ENCODE results near the gene RAPGEF1. TPM values are rescaled to one million over a fixed set of nuclear protein-coding genes. Genes with fewer than 3 reads are reported as not detected.

RAPGEF1 gene
- total RNA-seq, 1 donor from 2014 or later = 76.8 TPM

GRCh38 chr9:131593936-131594665, 145.8 kb downstream of the RAPGEF1 start:
- Mint-ChIP-seq H3K4me1 (ENCODE audit: low read depth, unreplicated experiment) (peaks cover 24% of the 10 kb centered on the region), H3K4me3 (ENCODE audit: unreplicated experiment) (no peak overlapping the region), H3K9me3 (ENCODE audit: unreplicated experiment) (no peaks in the 10 kb centered on the region), H3K27ac (ENCODE audit: unreplicated experiment) (no peak overlapping the region), H3K27me3 (ENCODE audit: low read depth, unreplicated experiment) (no peaks in the 10 kb centered on the region), H3K36me3 (ENCODE audit: low read depth, unreplicated experiment) (peaks cover 25% of the 10 kb centered on the region)
- Histone ChIP-seq H4K20me1 (ENCODE audit: insufficient read depth, low read length) (peaks cover 6% of the 10 kb centered on the region), H3K4me2 (ENCODE audit: low read length) (no peak overlapping the region), H3K4me1 (ENCODE audit: insufficient read depth, low read length) (peaks cover 4% of the 10 kb centered on the region), H2AFZ (ENCODE audit: low read depth, low read length) (no peak overlapping the region), H3K27me3 (ENCODE audit: insufficient read depth, low read length) (no peaks in the 10 kb centered on the region), H3K9me3 (ENCODE audit: insufficient read depth, low read depth, low read length) (no peaks in the 10 kb centered on the region), H3K4me3 (ENCODE audit: insufficient read depth, low read depth, low read length) (no peak overlapping the region), H3K36me3 (ENCODE audit: insufficient read depth, low read length) (peaks cover 5% of the 10 kb centered on the region), H3K9ac (ENCODE audit: low read length) (no peak overlapping the region), H3K79me2 (ENCODE audit: insufficient read depth, low read length) (no peaks in the 10 kb centered on the region), H3K27ac (ENCODE audit: low read depth, low read length) (no peak overlapping the region)
- TF ChIP-seq EZH2 (IDR thresholded peaks at IDR 0.05; ENCODE audit: insufficient read depth, low read length) (no peak), CTCF (IDR thresholded peaks at IDR 0.05; ENCODE audit: insufficient read depth, low read depth, low read length) (no peak)
- FAIRE-seq (no peak), DNase-seq (ENCODE audit: low read depth) (no peak)

- no peak overlapping the region for H3K4me3 ChIP-seq (ENCODE audit: insufficient read depth, low read depth, low read length)
- no peak overlapping the region for H3K9ac ChIP-seq (ENCODE audit: low read length)
- Mint-ChIP-seq H3K9me3 (ENCODE audit: unreplicated experiment) (no peaks in the 10 kb centered on the region), H3K4me3 (ENCODE audit: unreplicated experiment) (no peak overlapping the region), H3K27ac (ENCODE audit: unreplicated experiment) (peak overlapping the region; percentile 81), H3K27me3 (ENCODE audit: low read depth, unreplicated experiment) (no peaks in the 10 kb centered on the region), H3K36me3 (ENCODE audit: low read depth, unreplicated experiment) (peaks cover 26% of the 10 kb centered on the region), H3K4me1 (ENCODE audit: low read depth, unreplicated experiment) (peaks cover 24% of the 10 kb centered on the region)
- TF ChIP-seq CTCF (IDR thresholded peaks at IDR 0.05; ENCODE audit: insufficient read depth, low read depth, low read length) (no peak), EZH2 (IDR thresholded peaks at IDR 0.05; ENCODE audit: insufficient read depth, low read length) (no peak)
- FAIRE-seq (no peak), DNase-seq (ENCODE audit: low read depth) (peak; percentile 23)
- no peaks in the 10 kb centered on the region for H3K9me3 ChIP-seq (ENCODE audit: insufficient read depth, low read depth, low read length)
- H4K20me1 ChIP-seq (ENCODE audit: insufficient read depth, low read length) = peaks cover 6% of the 10 kb centered on the region
- H3K4me1 ChIP-seq (ENCODE audit: insufficient read depth, low read length) = peaks cover 4% of the 10 kb centered on the region
- no peak overlapping the region for H3K27ac ChIP-seq (ENCODE audit: low read depth, low read length)
- H3K79me2 ChIP-seq (ENCODE audit: insufficient read depth, low read length) = no peaks in the 10 kb centered on the region
- H3K36me3 ChIP-seq (ENCODE audit: insufficient read depth, low read length) = peaks cover 5% of the 10 kb centered on the region
- no peak overlapping the region for H2AFZ ChIP-seq (ENCODE audit: low read depth, low read length)
- H3K27me3 ChIP-seq (ENCODE audit: insufficient read depth, low read length) = no peaks in the 10 kb centered on the region
- no peak overlapping the region for H3K4me2 ChIP-seq (ENCODE audit: low read length)
These were observed 146.6 kb downstream of the RAPGEF1 start for GRCh38 chr9:131593091-131593820.

DNA sequence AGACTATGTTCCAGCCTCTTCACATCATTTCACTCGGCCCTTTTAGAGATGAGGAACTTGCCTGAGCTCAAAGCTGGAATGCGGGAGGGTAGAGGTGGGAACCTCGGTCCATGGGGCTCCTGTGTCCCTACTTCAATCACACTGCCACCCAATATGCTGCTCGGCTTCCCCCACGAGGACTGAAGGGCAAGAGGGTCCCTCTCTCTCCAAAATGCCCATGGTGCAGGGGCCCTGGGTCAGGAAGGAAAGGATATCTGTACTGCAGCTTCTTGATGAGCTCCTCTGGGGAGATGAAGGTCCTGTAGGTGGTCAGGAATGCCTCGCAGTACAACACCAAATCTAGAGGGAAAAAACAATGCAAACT, 148.0 kb downstream of the RAPGEF1 start:
- Histone ChIP-seq H3K79me2 (ENCODE audit: insufficient read depth, low read length) (no peaks in the 10 kb centered on the region), H4K20me1 (ENCODE audit: insufficient read depth, low read length) (peaks cover 6% of the 10 kb centered on the region), H3K27me3 (ENCODE audit: insufficient read depth, low read length) (no peaks in the 10 kb centered on the region), H3K36me3 (ENCODE audit: insufficient read depth, low read length) (peaks cover 3% of the 10 kb centered on the region), H3K9ac (ENCODE audit: low read length) (no peak overlapping the region), H3K4me2 (ENCODE audit: low read length) (no peak overlapping the region), H2AFZ (ENCODE audit: low read depth, low read length) (no peak overlapping the region), H3K4me3 (ENCODE audit: insufficient read depth, low read depth, low read length) (no peak overlapping the region), H3K27ac (ENCODE audit: low read depth, low read length) (no peak overlapping the region), H3K9me3 (ENCODE audit: insufficient read depth, low read depth, low read length) (no peaks in the 10 kb centered on the region), H3K4me1 (ENCODE audit: insufficient read depth, low read length) (peaks cover 4% of the 10 kb centered on the region)
- Mint-ChIP-seq H3K4me1 (ENCODE audit: low read depth, unreplicated experiment) (peaks cover 24% of the 10 kb centered on the region), H3K9me3 (ENCODE audit: unreplicated experiment) (no peaks in the 10 kb centered on the region), H3K27ac (ENCODE audit: unreplicated experiment) (peak overlapping the region; percentile 73), H3K27me3 (ENCODE audit: low read depth, unreplicated experiment) (no peaks in the 10 kb centered on the region), H3K4me3 (ENCODE audit: unreplicated experiment) (no peak overlapping the region), H3K36me3 (ENCODE audit: low read depth, unreplicated experiment) (peaks cover 27% of the 10 kb centered on the region)
- TF ChIP-seq EZH2 (IDR thresholded peaks at IDR 0.05; ENCODE audit: insufficient read depth, low read length) (no peak), CTCF (IDR thresholded peaks at IDR 0.05; ENCODE audit: insufficient read depth, low read depth, low read length) (no peak)
- FAIRE-seq (no peak), DNase-seq (ENCODE audit: low read depth) (no peak)

Data from astrocyte (in vitro differentiated cells and primary cell).